HL-60 (cell line): ENCODE measurements around the gene NHLH2.

ENCODE experiments used
- CTCF ChIP-seq: IDR thresholded peaks from one replicate; pipeline ENCODE4 v1.5.1; 2011; ENCODE audit warnings: low read length, control low read depth, inconsistent platforms; ENCODE audit not compliant: insufficient read depth
- SPI1 ChIP-seq: IDR thresholded peaks from 2 replicates; pipeline ENCODE4 v1.6.1; 2012; ENCODE audit warnings: low read depth, mild to moderate bottlenecking, borderline replicate concordance

GRCh38 chr1:115810609-115811008 lies 30.3 kb downstream of the NHLH2 start:
- no peak for TF ChIP-seq SPI1
- TF ChIP-seq CTCF = no peak
